ENCODE measurements around the gene RPL13. TPM values are rescaled to one million over a fixed set of nuclear protein-coding genes. Genes with fewer than 3 reads are reported as not detected.

RPL13 gene
- total and polyA plus RNA-seq, 2 of the 4 experiments (the other 2 are of a cell fraction), result 2,098 to 3,527 TPM

GRCh38 chr16:89538286-89538685, 22.2 kb upstream of the RPL13 start:
- Histone ChIP-seq H3K27me3 (ENCODE audit: control insufficient read depth, insufficient read depth, low read length) (no peaks in the 10 kb centered on the region), H4K91ac (ENCODE audit: insufficient read depth, low read depth, low read length) (no peak overlapping the region), H3K4ac (ENCODE audit: low read depth, low read length) (no peak overlapping the region), H2AFZ (replicated peaks; ENCODE audit: low read length, poor library complexity) (no peak overlapping the region), H3K9me3 (ENCODE audit: control insufficient read depth, insufficient read depth, low read length) (no peaks in the 10 kb centered on the region), H2BK20ac (ENCODE audit: low read depth, low read length) (no peak overlapping the region), H4K5ac (ENCODE audit: low read depth, low read length) (no peak overlapping the region), H3K4me2 (ENCODE audit: low read depth, low read length) (no peak overlapping the region), H2AK9ac (replicated peaks; ENCODE audit: low read depth, low read length, poor library complexity) (no peak overlapping the region), H2BK120ac (ENCODE audit: low read depth, low read length) (no peak overlapping the region), H4K8ac (ENCODE audit: low read depth in 2 of 2, low read length in 2 of 2) (no peak overlapping the region), H2AK5ac (ENCODE audit: low read depth, low read length) (no peak overlapping the region), H3K9ac (ENCODE audit: low read depth, low read length) (no peak overlapping the region), H2BK15ac (ENCODE audit: low read depth, low read length) (no peak overlapping the region), H3K14ac (replicated peaks; ENCODE audit: low read depth, low read length) (no peak overlapping the region), H3K4me1 (ENCODE audit: control insufficient read depth, insufficient read depth, low read length) (no peaks in the 10 kb centered on the region), H4K20me1 (ENCODE audit: insufficient read depth, low read length) (peaks cover 30% of the 10 kb centered on the region), H3K79me1 (ENCODE audit: low read depth in 1 of 2, low read length in 2 of 2) (peaks cover 23 to 74% of the 10 kb centered on the region in 2 experiments; a peak in 3 of 4 replicates), H3K9me1 (ENCODE audit: insufficient read depth, low read length) (0 out of 2 replicates have a peak, but pooled peaks cover 3% of the 10 kb centered on the region), H2BK5ac (ENCODE audit: low read depth, low read length, poor library complexity, severe bottlenecking) (no peak overlapping the region), H3K36me3 (ENCODE audit: control insufficient read depth, insufficient read depth, low read length) (peaks cover 64% of the 10 kb centered on the region), H3K18ac (ENCODE audit: low read depth, low read length) (no peak overlapping the region), H3K4me3 (ENCODE audit: insufficient read depth, low read depth, low read length) (no peak overlapping the region), H3K23ac (ENCODE audit: low read depth, low read length) (no peak overlapping the region), H3K56ac (ENCODE audit: extremely low read depth, insufficient read depth, low read length) (no peak overlapping the region), H3K27ac (ENCODE audit: insufficient read depth, low read length) (no peak overlapping the region)
- no peak for TF ChIP-seq BHLHE40 (IDR thresholded peaks at IDR 0.05; ENCODE audit: low read depth, low read length)
- TF ChIP-seq, protein P1, sequence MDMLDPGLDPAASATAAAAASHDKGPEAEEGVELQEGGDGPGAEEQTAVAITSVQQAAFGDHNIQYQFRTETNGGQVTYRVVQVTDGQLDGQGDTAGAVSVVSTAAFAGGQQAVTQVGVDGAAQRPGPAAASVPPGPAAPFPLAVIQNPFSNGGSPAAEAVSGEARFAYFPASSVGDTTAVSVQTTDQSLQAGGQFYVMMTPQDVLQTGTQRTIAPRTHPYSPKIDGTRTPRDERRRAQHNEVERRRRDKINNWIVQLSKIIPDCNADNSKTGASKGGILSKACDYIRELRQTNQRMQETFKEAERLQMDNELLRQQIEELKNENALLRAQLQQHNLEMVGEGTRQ (IDR thresholded peaks at IDR 0.05; ENCODE audit: low read depth, low read length), result no peak
- TF ChIP-seq RAD21 (IDR thresholded peaks at IDR 0.05; ENCODE audit: low read length), result no peak
- no peak for TF ChIP-seq POLR2A (IDR thresholded peaks at IDR 0.05; ENCODE audit: low read depth, low read length)
- no peak for TF ChIP-seq MAFK (IDR thresholded peaks at IDR 0.05; ENCODE audit: low read depth, low read length)
- TF ChIP-seq FOS (IDR thresholded peaks at IDR 0.05; ENCODE audit: low read depth, low read length), result no peak
- CTCF ChIA-PET, result no interaction called here
- dilution Hi-C loops (cut with HindIII; ENCODE audit: low sequenced_read_pairs, unreplicated experiment) (no loop called here), intact Hi-C loops (cut with micrococcal nuclease) (no loop called here), in situ Hi-C loops (cut with MboI; ENCODE audit: low sequenced_read_pairs) (no loop called here)
- DNase-seq (no peak), ATAC-seq (ENCODE audit: low read depth) (no peak)
- WGBS, 2 experiments (ENCODE audit: extremely low coverage in 2 of 2, insufficient read length in 1 of 2), result 87% methylated on average over 8 of the region's 12 CpGs; no CpG with 5 or more reads in 1 of the 2 experiments
- BruUV-seq (replicated peaks), result no TSS peak
- POLR2A ChIA-PET (ENCODE audit: unreplicated experiment), result no interaction called here

Measured in IMR-90 (cell line).